Retina (tissue), 1 donor: ENCODE data around the gene LGALS9.
"Not testable (repeated sequence)": the region's sequence is repeated elsewhere in the genome, so short reads cannot be mapped to it uniquely, and the experiment has no call there.

Experiments used
- DNase-seq: peaks from one replicate; pipeline ENCODE4 v3.0.0-alpha.2; 2016

The LGALS9 gene

DNA sequence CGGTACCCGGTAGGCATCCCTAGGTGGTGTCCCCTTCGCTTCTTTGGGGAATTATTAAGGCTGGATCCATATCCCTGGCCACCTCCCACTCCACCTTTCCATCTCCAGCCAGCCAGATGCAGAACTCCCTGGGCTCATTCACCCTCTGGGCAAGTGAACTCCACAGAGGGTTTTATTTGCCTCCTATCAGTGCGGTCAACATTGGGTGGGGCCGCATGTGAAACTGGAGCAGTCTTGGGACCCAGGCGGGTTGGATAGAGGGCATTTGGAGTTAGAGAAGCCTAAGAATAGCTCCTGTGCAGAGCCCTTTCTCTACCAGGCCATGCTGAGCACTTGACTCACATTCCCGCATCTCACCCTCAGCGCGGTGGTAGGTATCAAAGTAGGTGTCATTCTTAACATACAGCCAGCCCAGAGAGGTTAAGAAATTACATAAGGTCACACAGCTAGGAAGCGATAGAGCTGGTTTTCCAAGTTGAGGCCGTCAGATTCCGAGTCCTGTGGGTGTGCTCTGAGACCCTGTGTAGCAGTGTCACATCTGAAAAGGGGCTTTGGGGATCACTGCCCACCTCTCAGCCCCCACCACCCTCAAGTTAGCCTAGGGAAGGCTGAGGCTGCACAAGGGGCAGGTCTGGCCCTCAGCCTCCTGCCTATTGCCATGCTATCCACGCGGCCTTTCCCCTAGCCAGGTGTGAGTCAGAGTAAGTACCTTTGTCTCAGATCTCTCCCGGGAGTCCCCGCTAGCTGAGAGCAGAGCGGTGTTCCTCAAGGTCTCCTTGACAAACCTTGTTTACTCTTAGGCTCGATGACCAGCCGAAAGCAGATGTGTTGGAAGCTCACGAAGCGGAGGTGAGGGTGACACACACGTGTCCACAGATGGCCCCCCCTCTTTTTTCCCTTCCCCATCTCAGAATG is 26.9 kb upstream of the LGALS9 start:
- DNase-seq, result no peak

- no peak for DNase-seq
Observed at GRCh38 chr17:27605409-27605808, 25.6 kb upstream of the LGALS9 start.

DNA sequence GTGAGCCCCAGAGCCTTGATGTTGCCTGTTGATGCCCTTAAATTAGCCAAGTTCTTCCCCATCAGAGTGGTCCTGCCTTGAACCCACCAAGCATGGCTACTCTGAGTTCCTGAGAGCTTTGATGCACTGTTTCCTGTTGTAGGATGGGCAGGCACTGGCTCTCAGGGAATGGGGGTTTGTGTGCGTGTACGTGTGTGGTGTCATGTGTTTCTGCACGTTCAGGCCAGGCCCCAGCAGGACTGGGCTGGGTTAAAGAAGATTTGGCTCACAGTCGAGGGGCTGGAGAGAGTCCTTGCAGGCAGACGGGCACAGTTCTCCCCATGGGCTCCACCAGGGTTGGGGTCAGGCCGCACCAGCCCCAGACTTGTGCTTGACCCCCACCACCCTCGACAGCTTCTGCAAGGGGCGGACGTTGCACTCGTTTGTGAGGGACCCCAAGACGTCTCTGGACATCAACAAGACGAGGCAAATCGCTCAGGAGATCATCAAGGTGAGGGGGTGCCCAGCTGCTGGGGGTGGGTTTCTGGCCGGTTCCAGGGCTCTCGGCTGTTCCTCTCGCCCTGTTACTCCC is 23.4 kb upstream of the LGALS9 start:
- DNase-seq, result no peak

DNA sequence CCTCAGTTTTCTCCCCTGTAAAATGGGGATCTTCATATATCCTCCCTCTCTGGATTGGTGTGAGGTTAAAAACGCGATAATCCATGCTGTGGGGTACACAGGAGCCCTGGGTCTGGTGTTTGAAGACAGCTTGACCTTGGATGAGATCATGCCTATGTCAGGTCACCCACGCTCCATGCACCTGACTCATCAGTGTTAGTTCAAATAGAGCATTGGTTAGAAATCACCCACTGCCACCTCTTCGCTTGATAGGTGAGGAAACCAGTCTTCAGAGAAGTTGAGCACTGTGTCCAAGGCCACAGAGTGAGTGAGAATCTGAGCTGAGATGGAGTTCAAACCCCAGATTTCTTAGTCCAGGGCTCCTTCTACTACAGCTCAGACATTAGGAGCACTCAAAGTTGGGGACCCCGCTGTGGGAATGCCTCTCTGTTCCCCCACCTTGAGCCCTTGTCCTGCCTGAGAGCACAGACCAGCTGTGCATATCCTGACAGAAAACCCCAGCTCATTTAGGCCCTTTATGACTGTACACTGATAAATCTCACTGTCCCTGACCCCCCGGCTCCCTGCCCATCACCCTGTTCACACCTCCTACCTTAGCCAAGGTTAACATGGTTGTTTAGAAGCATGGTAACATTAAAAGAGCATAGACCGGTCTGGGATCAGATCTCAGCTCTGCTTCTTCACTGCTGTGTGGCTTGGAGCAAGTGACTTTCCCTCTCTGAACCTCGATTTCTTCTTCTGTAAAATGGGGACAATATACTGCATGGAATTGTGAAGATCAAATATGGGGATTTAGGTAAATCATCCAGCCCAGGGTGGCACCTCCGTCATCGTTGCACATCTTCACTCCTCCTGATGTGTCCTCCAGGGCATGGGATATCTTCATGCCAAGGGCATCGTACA is 22.4 kb upstream of the LGALS9 start:
- DNase-seq, result no peak

DNA sequence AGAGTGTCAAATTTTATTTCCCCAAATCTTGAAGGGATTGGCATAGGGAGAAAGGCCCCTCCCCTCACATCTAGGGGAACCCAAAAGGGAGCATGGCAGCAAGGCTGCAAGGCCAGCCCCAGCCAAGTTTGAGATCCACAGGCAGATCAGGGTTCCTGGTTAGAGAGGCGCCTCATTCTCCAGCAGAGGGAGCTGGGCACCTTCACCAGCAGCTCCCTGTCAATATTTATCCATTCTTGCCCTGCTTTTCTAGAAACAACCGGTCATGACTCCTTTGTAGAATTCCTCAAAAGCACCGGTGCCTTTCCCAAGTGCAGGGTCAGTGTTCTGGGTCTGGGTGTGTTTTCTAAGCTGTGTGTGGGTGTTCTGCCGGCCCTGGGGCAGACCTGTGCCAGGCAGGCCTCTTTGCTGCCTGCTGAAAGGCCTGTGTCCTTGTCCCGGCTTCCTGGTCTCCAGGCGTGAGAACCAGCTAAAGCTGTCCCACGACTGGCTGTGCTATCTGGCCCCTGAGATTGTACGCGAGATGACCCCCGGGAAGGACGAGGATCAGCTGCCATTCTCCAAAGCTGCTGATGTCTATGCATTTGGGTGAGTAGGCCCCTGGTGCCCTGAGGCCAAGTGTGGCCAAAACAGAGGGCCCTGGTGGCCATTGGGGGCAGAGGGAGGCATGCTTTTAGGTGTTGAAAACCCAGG is 21.2 kb upstream of the LGALS9 start:
- peak; percentile 33 for DNase-seq

DNA sequence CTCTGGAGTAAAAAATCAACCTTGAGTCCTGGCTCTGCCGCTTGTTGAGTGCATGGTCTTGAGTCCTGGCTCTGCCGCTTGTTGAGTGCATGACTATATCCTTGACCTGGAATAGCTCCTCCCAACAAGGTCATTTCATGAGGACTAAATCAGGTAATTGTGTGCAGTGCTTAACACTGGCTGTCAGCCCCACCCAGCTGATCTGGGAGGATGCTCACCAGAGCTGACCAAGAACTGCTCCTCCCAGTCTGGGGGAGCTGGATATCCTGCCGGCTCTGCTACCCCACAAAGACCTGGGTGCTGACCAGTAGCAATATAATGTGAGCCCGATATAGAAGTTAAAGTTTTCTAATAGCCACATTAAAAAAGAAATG is 20.7 kb upstream of the LGALS9 start:
- no peak for DNase-seq

GRCh38 chr17:27612160-27612770 is 18.7 kb upstream of the LGALS9 start:
- no peak for DNase-seq

- DNase-seq, result no peak
Observed at GRCh38 chr17:27613433-27613832, 17.6 kb upstream of the LGALS9 start.

DNA sequence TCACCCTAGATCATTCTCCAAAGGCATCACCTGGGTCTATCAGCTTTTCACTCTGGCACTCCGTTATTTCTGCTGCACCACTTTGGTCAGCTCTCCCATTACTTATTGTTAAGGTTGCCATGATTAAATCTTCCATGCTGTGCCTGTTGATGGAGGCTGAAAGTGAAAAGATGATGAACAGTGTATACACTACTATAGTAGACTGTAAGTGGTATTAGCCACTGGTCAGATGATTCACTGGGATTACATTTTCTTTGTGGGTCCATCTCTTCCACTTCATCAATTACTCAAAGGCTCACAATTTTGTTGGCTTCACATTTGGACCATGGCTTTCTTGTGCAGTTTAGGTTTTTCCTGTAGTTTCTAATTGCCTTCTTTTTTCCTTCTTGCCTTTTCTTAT is 15.9 kb upstream of the LGALS9 start:
- DNase-seq, result no peak

DNA sequence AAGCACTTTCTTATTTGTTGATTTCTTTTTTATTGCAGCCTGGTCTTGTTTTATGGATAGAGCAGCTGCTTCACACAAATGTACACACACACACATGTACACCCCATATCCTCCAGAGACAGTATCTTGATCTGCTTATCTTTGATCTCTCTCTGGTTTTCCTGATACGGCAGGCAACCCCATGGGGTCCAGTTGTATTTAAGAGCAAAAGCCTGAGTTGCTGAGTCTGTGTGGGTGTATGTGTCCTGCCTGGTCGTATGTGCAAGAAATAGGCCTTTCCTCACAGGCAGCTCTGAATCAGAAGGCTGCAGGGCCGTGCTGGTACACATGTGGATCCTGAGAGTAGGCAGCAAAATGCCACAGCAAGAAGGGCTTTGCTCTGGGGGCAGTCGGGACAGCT is 14.6 kb upstream of the LGALS9 start:
- no peak for DNase-seq

DNA sequence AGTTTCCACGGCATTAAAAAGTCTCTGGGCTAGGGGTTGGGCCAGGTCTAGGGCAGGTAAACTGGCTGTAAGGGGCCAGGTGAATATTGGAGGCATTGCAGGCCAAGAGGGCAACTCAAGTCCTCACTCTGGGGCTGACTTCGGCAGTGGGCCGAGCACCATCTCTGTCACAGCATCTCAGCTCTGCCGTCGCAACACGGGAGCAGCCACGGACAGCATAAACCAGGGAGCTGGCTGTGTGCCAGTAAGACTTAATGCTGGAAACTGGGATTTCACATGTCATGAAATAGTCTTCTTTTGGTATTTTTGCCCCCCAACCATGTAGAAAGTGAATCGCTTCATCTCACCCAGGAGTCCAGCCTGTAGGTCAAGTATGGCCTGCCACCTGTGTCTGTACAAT is 12.6 kb upstream of the LGALS9 start:
- DNase-seq, result no peak

- no peak for DNase-seq
Observed at GRCh38 chr17:27620721-27621120, 10.3 kb upstream of the LGALS9 start.

DNA sequence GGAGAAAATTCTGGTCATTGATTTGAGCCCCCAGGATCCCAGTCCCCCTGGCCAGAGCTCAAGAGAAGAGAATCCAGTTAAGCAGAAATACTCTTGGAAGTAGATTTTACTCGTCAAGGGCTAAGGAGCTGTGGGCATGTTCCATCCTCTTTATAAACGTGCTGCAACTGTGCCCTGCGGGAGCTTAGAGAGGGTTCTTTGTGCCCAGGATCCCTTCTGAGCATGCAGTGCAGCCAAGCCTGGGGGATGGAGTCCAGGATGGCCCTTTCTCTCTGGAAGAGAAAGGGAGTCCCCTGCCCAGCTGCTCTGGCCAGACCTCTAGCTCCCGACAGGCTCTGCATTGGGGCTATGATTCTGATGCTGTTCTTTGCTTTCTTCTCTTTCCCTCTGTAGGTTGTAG is 9.5 kb upstream of the LGALS9 start:
- DNase-seq, result no peak

DNA sequence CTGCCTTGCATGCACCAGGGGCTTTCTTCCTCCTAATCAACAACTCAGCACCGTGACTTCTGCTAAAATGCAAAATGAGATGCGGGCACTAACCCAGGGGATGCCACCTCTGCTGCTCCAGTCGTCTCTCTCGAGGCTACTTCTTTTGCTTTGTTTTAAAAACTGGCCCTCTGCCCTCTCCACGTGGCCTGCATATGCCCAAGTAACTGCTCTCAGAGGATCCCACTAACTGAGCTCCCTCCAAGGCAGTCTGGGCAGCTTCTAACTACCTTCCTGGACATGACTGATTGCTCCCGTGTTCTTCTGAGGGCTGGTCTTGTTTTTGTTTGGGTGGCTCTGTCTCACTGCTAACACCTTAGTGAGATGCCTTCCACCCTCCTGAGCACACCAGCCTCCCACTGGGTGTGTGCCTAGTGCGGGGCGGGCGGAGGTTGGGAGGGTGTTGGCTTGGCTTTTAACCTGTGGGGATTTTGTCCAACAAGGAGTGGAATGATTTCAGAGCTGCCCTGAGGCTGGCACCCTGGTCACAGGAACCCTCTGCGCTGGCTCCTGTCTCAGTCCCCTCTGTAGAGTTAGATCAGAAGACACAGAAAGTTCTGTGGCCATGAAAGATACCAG is 8.9 kb upstream of the LGALS9 start:
- no peak for DNase-seq

GRCh38 chr17:27622986-27623385 is 8.0 kb upstream of the LGALS9 start:
- DNase-seq, result no peak

DNA sequence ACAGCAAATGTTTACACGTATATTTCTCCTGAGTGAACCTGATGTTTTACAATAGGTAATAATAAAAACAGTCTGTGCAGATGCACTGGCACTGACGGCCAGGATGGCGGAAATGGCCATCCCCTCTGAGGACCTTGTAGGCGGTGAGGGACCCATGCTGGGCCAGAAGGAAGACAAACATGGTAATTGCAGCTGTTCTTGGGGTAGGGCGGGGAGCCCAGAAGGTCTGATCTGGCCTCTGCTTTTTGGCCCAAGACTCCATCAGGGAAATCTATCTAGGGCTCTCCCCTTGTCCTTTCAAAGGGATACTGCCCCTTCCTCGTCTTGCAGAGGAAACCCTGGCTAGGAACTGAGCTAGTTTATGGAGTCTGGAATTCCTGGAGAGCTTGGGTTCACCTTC is 7.4 kb upstream of the LGALS9 start:
- no peak for DNase-seq

DNA sequence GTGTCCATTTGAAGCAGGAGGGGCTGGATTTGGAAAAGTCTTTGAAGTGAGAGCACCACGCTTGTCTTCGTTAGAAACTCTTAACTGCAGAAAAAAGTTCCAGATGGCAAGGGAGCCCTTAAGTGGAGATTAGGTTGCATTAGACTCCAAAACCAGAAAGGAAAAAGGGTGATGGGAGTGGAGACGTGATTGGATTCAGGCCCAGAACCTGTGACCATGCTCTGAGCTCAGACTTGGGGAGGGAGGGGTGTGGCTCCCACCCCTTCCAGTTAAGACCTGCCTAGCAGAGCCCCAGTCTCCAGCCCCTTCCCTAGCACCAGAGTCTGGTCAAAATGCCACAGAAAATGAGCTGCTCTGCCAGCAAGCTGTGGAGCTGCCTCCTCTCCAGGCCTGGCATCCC is 6.4 kb upstream of the LGALS9 start:
- DNase-seq, result no peak

DNA sequence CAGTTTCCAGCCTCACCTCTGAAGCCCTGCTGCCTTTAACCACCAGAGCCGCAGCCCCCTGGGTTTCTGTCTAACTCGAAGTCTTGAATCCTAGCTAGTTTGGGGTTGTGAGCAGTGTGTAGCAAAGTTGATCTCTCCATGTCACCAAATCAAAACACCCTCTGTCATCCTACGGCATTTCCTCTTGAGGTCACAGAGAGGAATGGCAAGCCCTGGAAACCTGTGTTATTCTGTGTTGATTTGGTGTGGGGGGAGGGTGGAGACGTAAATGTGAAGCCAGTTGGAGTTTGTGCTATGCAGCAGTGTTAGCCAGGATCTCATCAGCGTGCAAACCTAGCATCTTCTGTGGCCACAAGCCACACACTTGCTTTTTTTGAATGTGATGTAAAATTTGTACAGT is 5.1 kb upstream of the LGALS9 start:
- DNase-seq, result no peak

DNA sequence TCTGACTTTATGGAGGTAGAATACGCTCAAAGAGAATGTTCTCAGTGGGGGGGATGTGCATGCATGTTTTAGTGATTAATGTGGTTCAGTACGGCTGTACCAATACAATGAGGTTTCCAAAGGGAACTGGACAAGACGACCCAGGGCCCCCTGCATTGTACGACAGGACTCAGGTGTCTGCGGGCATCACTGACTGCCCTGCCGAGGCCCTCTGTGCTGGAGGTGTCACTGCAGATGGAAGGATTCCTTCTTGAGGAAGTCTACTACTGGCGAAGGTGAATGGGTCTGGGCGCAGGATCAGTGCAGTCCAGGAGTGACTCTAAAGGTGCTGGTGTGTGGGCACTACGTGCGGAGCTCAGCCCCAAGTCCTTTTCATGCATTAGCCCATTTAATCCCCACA is 3.5 kb upstream of the LGALS9 start:
- no peak for DNase-seq

DNA sequence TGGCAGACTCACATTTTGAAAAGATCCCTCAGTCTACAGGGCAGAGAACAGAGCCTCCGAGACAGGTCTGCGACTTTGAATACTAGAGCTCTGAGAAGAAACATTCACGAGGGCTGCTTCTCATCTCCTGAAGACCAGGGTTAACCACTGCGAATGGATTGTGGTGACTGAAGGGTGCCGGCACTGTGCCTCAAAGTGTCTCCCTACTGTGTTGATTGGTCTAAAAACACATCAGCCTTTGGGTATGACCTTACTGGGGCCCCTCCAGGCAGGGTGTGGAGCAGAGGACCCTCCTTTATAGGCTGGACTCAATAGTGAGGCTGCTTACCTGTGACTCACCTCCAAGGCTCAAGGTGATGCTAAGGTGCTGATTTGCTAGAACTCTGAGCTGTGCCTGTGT is 2.6 kb upstream of the LGALS9 start:
- no peak for DNase-seq

DNA sequence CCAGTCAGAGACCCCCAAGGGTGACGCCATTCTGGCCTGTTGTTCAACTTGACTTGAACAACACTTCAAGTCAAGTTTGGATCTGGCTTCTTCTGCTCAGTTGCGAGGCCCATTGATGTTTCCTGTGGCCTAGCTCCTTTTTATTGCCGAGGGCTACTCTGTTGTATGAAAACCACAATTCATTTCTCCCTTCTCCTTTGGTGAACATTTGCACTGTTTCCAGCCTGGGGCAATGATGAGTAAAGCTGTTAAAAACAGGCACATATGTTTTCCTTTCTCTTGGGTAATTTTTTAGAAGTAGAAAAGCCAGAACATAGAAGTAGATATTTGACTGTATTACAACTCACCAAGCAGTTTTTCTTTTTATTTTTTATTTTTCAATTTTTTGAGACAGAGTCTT is 1.7 kb upstream of the LGALS9 start:
- DNase-seq, result not testable (repeated sequence)

DNA sequence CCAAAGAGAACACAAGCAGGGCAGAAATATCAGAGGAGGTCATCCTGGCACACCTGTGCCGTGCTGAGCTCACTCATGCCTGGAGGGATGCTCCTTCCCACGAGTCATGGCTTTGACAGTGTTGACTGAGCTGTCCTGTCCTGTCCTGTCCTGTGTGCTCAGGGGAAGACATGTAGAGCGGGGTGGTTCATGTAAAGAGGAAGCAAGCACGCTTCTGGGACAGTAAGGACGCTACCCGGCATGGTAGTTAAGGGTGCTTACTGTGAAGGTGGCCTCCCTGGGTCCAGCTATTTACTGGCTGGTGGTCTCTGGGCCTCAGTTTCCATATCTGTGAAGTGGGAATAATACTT is 398 bp downstream of the LGALS9 start:
- DNase-seq, result no peak
